Colonic mucosa (tissue), 4 donors: ENCODE measurements around the gene PACSIN2. TPM values are rescaled to one million over a fixed set of nuclear protein-coding genes. Genes with fewer than 3 reads are reported as not detected.
"Not testable (repeated sequence)": the region's sequence is repeated elsewhere in the genome, so short reads cannot be mapped to it uniquely, and the experiment has no call there.

Source experiments
- DNase-seq: peaks from one replicate; pipeline ENCODE4 v3.0.0-alpha.2; 2020
- H3K27ac ChIP-seq: fragments of 200-600 bp; one replicate; pipeline ENCODE4 v1.8.0; 2021
- H3K27me3 ChIP-seq: fragments of 200-600 bp; one replicate; pipeline ENCODE4 v1.8.0; 2021
- H3K36me3 ChIP-seq: fragments of 200-600 bp; one replicate; pipeline ENCODE4 v1.8.0; 2021
- H3K4me1 ChIP-seq: fragments of 200-600 bp; one replicate; pipeline ENCODE4 v1.8.0; 2021; ENCODE audit warnings: mild to moderate bottlenecking
- H3K4me3 ChIP-seq: fragments of 200-600 bp; one replicate; pipeline ENCODE4 v1.8.0; 2021
- H3K9ac ChIP-seq, 2 donors: one replicate each; pipeline ENCODE4 v1.7.0; 2013; ENCODE audit warnings: control low read depth in 2 of 2, low read depth in 2 of 2, low read length in 2 of 2
- H3K9me3 ChIP-seq: fragments of 200-600 bp; one replicate; pipeline ENCODE4 v1.8.0; 2021
- CTCF ChIP-seq: fragments of 200-600 bp; IDR thresholded peaks from one replicate; pipeline ENCODE4 v1.8.0; 2022; ENCODE audit warnings: antibody characterized with exemption, mild to moderate bottlenecking
- intact Hi-C: fragments of 100-400 bp; cut with DNase I; formaldehyde crosslinking; loops from one replicate; pipeline ENCODE4 v1.14.1; 2022
- total RNA-seq, 2 donors: library from RNA; stranded (reverse); fragmentation: NEBNext Ultra II Directional in 1 of 2; extraction: Animal tissue kit (Norgen Biotek cat#: 25700) in 1 of 2; gene quantifications; one replicate each; pipeline ENCODE4 v1.2.1, GENCODE V29; 2021
- donor health status: healthy.
- donor health status: DM: no; HTN: no; CAD: no.
- donor health status: DM: no; HTN: no; CAD: no.

PACSIN2 gene
- total RNA-seq, 2 donors from 2014 or later, result 143 to 160 TPM

- Histone ChIP-seq H3K27ac (peak overlapping the region; percentile 50), H3K9ac (peak overlapping the region in 1 of 2 donors; percentile 21), H3K36me3 (no peaks in the 10 kb centered on the region), H3K9me3 (no peaks in the 10 kb centered on the region), H3K27me3 (no peaks in the 10 kb centered on the region), H3K4me3 (no peak overlapping the region), H3K4me1 (peaks cover 28% of the 10 kb centered on the region)
- intact Hi-C loops, result no loop called here
- DNase-seq, result peak; percentile 61
- no peak for TF ChIP-seq CTCF
These were observed 40.7 kb downstream of the PACSIN2 start for GRCh38 chr22:42974223-42974622.

GRCh38 chr22:42973536-42973881, 41.4 kb downstream of the PACSIN2 start:
- H3K9ac ChIP-seq, result peak overlapping the region in 1 of 2 donors; percentile 43
- H3K27ac ChIP-seq, result peak overlapping the region; percentile 50
- TF ChIP-seq CTCF, result no peak
- H3K4me3 ChIP-seq, result no peak overlapping the region
- no peaks in the 10 kb centered on the region for H3K9me3 ChIP-seq
- H3K4me1 ChIP-seq, result peaks cover 28% of the 10 kb centered on the region
- no peaks in the 10 kb centered on the region for H3K36me3 ChIP-seq
- H3K27me3 ChIP-seq, result no peaks in the 10 kb centered on the region
- no peak for DNase-seq
- intact Hi-C loops, result no loop called here

GRCh38 chr22:42972649-42973535, 42.1 kb downstream of the PACSIN2 start:
- Histone ChIP-seq H3K27ac (peak overlapping the region; percentile 50), H3K9me3 (no peaks in the 10 kb centered on the region), H3K4me1 (peaks cover 28% of the 10 kb centered on the region), H3K4me3 (no peak overlapping the region), H3K9ac (peak overlapping the region in 1 of 2 donors; percentile 43), H3K27me3 (no peaks in the 10 kb centered on the region), H3K36me3 (no peaks in the 10 kb centered on the region)
- TF ChIP-seq CTCF, result no peak
- intact Hi-C loops, result no loop called here
- peak; percentile 46 for DNase-seq

GRCh38 chr22:42971473-42971860, 43.5 kb downstream of the PACSIN2 start:
- H3K4me1 ChIP-seq, result peaks cover 26% of the 10 kb centered on the region
- H3K36me3 ChIP-seq, H3K27ac ChIP-seq, DNase-seq, H3K9ac ChIP-seq, H3K4me3 ChIP-seq, H3K9me3 ChIP-seq, intact Hi-C loops, H3K27me3 ChIP-seq: not testable (repeated sequence)

- Histone ChIP-seq H3K27me3 (no peaks in the 10 kb centered on the region), H3K9me3 (no peaks in the 10 kb centered on the region), H3K4me1 (peaks cover 16% of the 10 kb centered on the region), H3K27ac (no peak overlapping the region), H3K36me3 (no peaks in the 10 kb centered on the region), H3K4me3 (no peak overlapping the region), H3K9ac (no peak overlapping the region)
- no peak for DNase-seq
- TF ChIP-seq CTCF, result no peak
- intact Hi-C loops, result no loop called here
These were observed 44.9 kb downstream of the PACSIN2 start for GRCh38 chr22:42970029-42970428.

GRCh38 chr22:42969348-42969975, 45.5 kb downstream of the PACSIN2 start:
- Histone ChIP-seq H3K27ac (no peak overlapping the region), H3K9ac (no peak overlapping the region), H3K4me3 (no peak overlapping the region), H3K9me3 (no peaks in the 10 kb centered on the region), H3K27me3 (no peaks in the 10 kb centered on the region), H3K36me3 (no peaks in the 10 kb centered on the region), H3K4me1 (peaks cover 12% of the 10 kb centered on the region)
- intact Hi-C loops, result no loop called here
- DNase-seq, result no peak
- no peak for TF ChIP-seq CTCF
